ENCODE results near the gene IFI35.

IFI35 gene

GRCh38 chr17:43003542-43004172 is 2.9 kb upstream of the IFI35 start:
- H3K27ac ChIP-seq (ENCODE audit: low read length): no peak overlapping the region
- H3K9ac ChIP-seq (ENCODE audit: low read depth, low read length): no peak overlapping the region; the same call in 1 of the 2 replicates
- no peaks in the 10 kb centered on the region for H3K27me3 ChIP-seq (ENCODE audit: insufficient read depth, low read length, poor library complexity)
- ATAC-seq (ENCODE audit: insufficient read depth, low read depth) (no peak), DNase-seq (no peak)
- no peak overlapping the region for H3K4me2 ChIP-seq (ENCODE audit: insufficient read depth, low read length)
- peaks cover 50% of the 10 kb centered on the region for H3K36me3 ChIP-seq (ENCODE audit: insufficient read depth, low read length)
- peaks cover 30% of the 10 kb centered on the region for H3K4me1 ChIP-seq (ENCODE audit: insufficient read depth, low read length)
- TF ChIP-seq EZH2 (IDR thresholded peaks at IDR 0.05; ENCODE audit: borderline replicate concordance, low read depth, low read length, severe bottlenecking): no peak
- peaks cover 22% of the 10 kb centered on the region for H4K20me1 ChIP-seq (ENCODE audit: insufficient read depth, low read length)
- H3K9me3 ChIP-seq (ENCODE audit: insufficient read depth, low read length, severe bottlenecking): no peaks in the 10 kb centered on the region
- H3K4me3 ChIP-seq (ENCODE audit: low read depth in 1 of 2, low read length in 2 of 2): no peak overlapping the region
- H2AFZ ChIP-seq (ENCODE audit: low read depth, low read length): no peak overlapping the region
- H3K79me2 ChIP-seq (ENCODE audit: insufficient read depth, low read length): peaks cover 22% of the 10 kb centered on the region

- H3K9me3 ChIP-seq (ENCODE audit: insufficient read depth, low read length, severe bottlenecking): no peaks in the 10 kb centered on the region
- DNase-seq: no peak
- ATAC-seq (ENCODE audit: insufficient read depth, low read depth): no peak
Measured at GRCh38 chr17:43010667-43011308, 4.2 kb downstream of the IFI35 start.

GRCh38 chr17:43011728-43012472 is 5.3 kb downstream of the IFI35 start:
- Histone ChIP-seq H3K9ac (ENCODE audit: low read depth, low read length) (no peak overlapping the region), H3K4me2 (ENCODE audit: insufficient read depth, low read length) (no peak overlapping the region), H3K27me3 (ENCODE audit: insufficient read depth, low read length, poor library complexity) (no peaks in the 10 kb centered on the region), H3K4me1 (ENCODE audit: insufficient read depth, low read length) (peaks cover 7% of the 10 kb centered on the region), H3K9me3 (ENCODE audit: insufficient read depth, low read length, severe bottlenecking) (no peaks in the 10 kb centered on the region), H4K20me1 (ENCODE audit: insufficient read depth, low read length) (no peaks in the 10 kb centered on the region), H2AFZ (ENCODE audit: low read depth, low read length) (no peak overlapping the region), H3K4me3 (ENCODE audit: low read depth in 1 of 2, low read length in 2 of 2) (no peak overlapping the region), H3K36me3 (ENCODE audit: insufficient read depth, low read length) (peaks cover 17% of the 10 kb centered on the region), H3K79me2 (ENCODE audit: insufficient read depth, low read length) (0 out of 2 replicates have a peak, but pooled peaks cover 3% of the 10 kb centered on the region), H3K27ac (ENCODE audit: low read length) (no peak overlapping the region)
- ATAC-seq (ENCODE audit: insufficient read depth, low read depth) (no peak), DNase-seq (no peak)
- TF ChIP-seq CTCF (IDR thresholded peaks at IDR 0.05; ENCODE audit: borderline replicate concordance, extremely low read depth, low read length, poor library complexity, severe bottlenecking) (no peak), EZH2 (IDR thresholded peaks at IDR 0.05; ENCODE audit: borderline replicate concordance, low read depth, low read length, severe bottlenecking) (no peak)

More at GRCh38 chr17:43010667-43011308, 4.2 kb downstream of the IFI35 start:
- Histone ChIP-seq H3K27ac (ENCODE audit: low read length) (no peak overlapping the region), H3K27me3 (ENCODE audit: insufficient read depth, low read length, poor library complexity) (no peaks in the 10 kb centered on the region), H3K36me3 (ENCODE audit: insufficient read depth, low read length) (peaks cover 14% of the 10 kb centered on the region), H4K20me1 (ENCODE audit: insufficient read depth, low read length) (no peaks in the 10 kb centered on the region), H3K4me3 (ENCODE audit: low read depth in 1 of 2, low read length in 2 of 2) (no peak overlapping the region), H2AFZ (ENCODE audit: low read depth, low read length) (no peak overlapping the region), H3K4me2 (ENCODE audit: insufficient read depth, low read length) (no peak overlapping the region), H3K4me1 (ENCODE audit: insufficient read depth, low read length) (peaks cover 15% of the 10 kb centered on the region), H3K9ac (ENCODE audit: low read depth, low read length) (no peak overlapping the region), H3K79me2 (ENCODE audit: insufficient read depth, low read length) (0 out of 2 replicates have a peak, but pooled peaks cover 5% of the 10 kb centered on the region)
- TF ChIP-seq EZH2 (IDR thresholded peaks at IDR 0.05; ENCODE audit: borderline replicate concordance, low read depth, low read length, severe bottlenecking): no peak
- no peak for TF ChIP-seq CTCF (IDR thresholded peaks at IDR 0.05; ENCODE audit: borderline replicate concordance, extremely low read depth, low read length, poor library complexity, severe bottlenecking)

DNA sequence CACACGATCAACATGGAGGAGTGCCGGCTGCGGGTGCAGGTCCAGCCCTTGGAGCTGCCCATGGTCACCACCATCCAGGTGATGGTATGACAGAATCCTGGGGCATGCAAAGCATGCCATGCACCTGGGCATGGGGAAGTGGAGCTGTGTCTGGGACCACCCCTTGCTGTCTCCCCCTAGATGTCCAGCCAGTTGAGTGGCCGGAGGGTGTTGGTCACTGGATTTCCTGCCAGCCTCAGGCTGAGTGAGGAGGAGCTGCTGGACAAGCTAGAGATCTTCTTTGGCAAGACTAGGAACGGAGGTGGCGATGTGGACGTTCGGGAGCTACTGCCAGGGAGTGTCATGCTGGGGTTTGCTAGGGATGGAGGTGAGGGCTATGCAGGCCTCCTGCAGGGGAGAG is 6.7 kb downstream of the IFI35 start:
- H4K20me1 ChIP-seq (ENCODE audit: insufficient read depth, low read length): no peaks in the 10 kb centered on the region
- no peak overlapping the region for H3K27ac ChIP-seq (ENCODE audit: low read length)
- TF ChIP-seq CTCF (IDR thresholded peaks at IDR 0.05; ENCODE audit: borderline replicate concordance, extremely low read depth, low read length, poor library complexity, severe bottlenecking) (no peak), EZH2 (IDR thresholded peaks at IDR 0.05; ENCODE audit: borderline replicate concordance, low read depth, low read length, severe bottlenecking) (no peak)
- H3K79me2 ChIP-seq (ENCODE audit: insufficient read depth, low read length): no peaks in the 10 kb centered on the region
- DNase-seq (no peak), ATAC-seq (ENCODE audit: insufficient read depth, low read depth) (no peak)
- H3K4me2 ChIP-seq (ENCODE audit: insufficient read depth, low read length): no peak overlapping the region
- H2AFZ ChIP-seq (ENCODE audit: low read depth, low read length): no peak overlapping the region
- H3K36me3 ChIP-seq (ENCODE audit: insufficient read depth, low read length): peaks cover 17% of the 10 kb centered on the region
- H3K9ac ChIP-seq (ENCODE audit: low read depth, low read length): no peak overlapping the region
- no peak overlapping the region for H3K4me3 ChIP-seq (ENCODE audit: low read depth in 1 of 2, low read length in 2 of 2)
- no peaks in the 10 kb centered on the region for H3K27me3 ChIP-seq (ENCODE audit: insufficient read depth, low read length, poor library complexity)
- H3K9me3 ChIP-seq (ENCODE audit: insufficient read depth, low read length, severe bottlenecking): no peaks in the 10 kb centered on the region
- H3K4me1 ChIP-seq (ENCODE audit: insufficient read depth, low read length): no peaks in the 10 kb centered on the region

All from DND-41 (cell line).